ENCODE data around the gene GNAO1. TPM values are rescaled to one million over a fixed set of nuclear protein-coding genes. Genes with fewer than 3 reads are reported as not detected.

The GNAO1 gene
- total and polyA plus RNA-seq, 7 donors = 0.69 to 67.0 (median 28.8) TPM

DNA sequence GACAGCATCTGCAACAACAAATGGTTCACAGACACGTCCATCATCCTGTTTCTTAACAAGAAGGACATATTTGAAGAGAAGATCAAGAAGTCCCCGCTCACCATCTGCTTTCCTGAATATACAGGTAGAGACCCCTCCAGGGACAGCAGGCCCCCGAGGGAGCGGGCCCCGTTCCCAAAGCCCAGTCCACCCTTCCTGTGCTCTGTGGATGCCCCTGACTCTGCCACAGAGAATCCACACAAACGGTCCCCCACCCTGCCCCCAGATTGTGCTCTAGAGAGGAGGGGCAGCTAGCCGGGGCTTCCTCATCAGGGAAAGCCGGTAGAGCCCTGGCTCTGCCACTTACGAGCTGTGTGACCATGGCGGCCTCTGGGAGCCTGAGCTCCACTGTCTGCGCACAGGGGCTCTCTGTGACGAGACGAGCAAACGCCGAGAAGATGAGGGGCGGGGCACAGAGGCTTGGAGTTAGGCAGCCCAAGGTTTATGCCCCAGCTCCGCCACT, 149.6 kb downstream of the GNAO1 start:
- DNase-seq = no peak
- 62 to 80% methylated on average over 17 of the region's 17 CpGs for WGBS, 2 donors
- peaks cover 18 to 97% (median 42%) of the 10 kb centered on the region in 4 donors for H3K36me3 ChIP-seq
- H3K27ac ChIP-seq = no peak overlapping the region
- no peaks in the 10 kb centered on the region for H3K4me1 ChIP-seq
- H3K4me3 ChIP-seq = no peak overlapping the region
- H3K27me3 ChIP-seq = no peaks in the 10 kb centered on the region
- intact Hi-C loops (cut with DNase I) = no loop called here
- no peaks in the 10 kb centered on the region for H3K9me3 ChIP-seq
- no peak for TF ChIP-seq POLR2AphosphoS5 (IDR thresholded peaks at IDR 0.05)
- TF ChIP-seq CTCF (IDR thresholded peaks at IDR 0.05) = no peak
- TF ChIP-seq EP300 (IDR thresholded peaks at IDR 0.05) = no peak
- TF ChIP-seq POLR2A (IDR thresholded peaks at IDR 0.05) = no peak

GRCh38 chr16:56341656-56342399, 150.5 kb downstream of the GNAO1 start:
- Histone ChIP-seq H3K9me3 (no peaks in the 10 kb centered on the region), H3K4me1 (no peaks in the 10 kb centered on the region), H3K4me3 (no peak overlapping the region), H3K36me3 (peaks cover 12 to 97% (median 38%) of the 10 kb centered on the region in 4 donors), H3K27me3 (no peaks in the 10 kb centered on the region), H3K27ac (no peak overlapping the region)
- DNase-seq = no peak
- 76 to 77% methylated on average over 9 of the region's 9 CpGs for WGBS, 2 donors
- no peak for TF ChIP-seq POLR2A (IDR thresholded peaks at IDR 0.05)
- intact Hi-C loops (cut with DNase I) = no loop called here

- no peak for DNase-seq
- 82 to 90% methylated on average over 27 of the region's 27 CpGs for WGBS, 2 donors
- Histone ChIP-seq H3K9me3 (no peaks in the 10 kb centered on the region), H3K27me3 (no peaks in the 10 kb centered on the region), H3K4me1 (no peaks in the 10 kb centered on the region), H3K36me3 (peaks cover 12 to 86% (median 37%) of the 10 kb centered on the region in 4 donors), H3K27ac (no peak overlapping the region), H3K4me3 (no peak overlapping the region)
- TF ChIP-seq EP300 (IDR thresholded peaks at IDR 0.05) (no peak), POLR2A (IDR thresholded peaks at IDR 0.05) (no peak), CTCF (IDR thresholded peaks at IDR 0.05) (no peak), POLR2AphosphoS5 (IDR thresholded peaks at IDR 0.05) (no peak)
- intact Hi-C loops (cut with DNase I) = no loop called here
Observed at GRCh38 chr16:56343661-56344517, 152.6 kb downstream of the GNAO1 start.

DNA sequence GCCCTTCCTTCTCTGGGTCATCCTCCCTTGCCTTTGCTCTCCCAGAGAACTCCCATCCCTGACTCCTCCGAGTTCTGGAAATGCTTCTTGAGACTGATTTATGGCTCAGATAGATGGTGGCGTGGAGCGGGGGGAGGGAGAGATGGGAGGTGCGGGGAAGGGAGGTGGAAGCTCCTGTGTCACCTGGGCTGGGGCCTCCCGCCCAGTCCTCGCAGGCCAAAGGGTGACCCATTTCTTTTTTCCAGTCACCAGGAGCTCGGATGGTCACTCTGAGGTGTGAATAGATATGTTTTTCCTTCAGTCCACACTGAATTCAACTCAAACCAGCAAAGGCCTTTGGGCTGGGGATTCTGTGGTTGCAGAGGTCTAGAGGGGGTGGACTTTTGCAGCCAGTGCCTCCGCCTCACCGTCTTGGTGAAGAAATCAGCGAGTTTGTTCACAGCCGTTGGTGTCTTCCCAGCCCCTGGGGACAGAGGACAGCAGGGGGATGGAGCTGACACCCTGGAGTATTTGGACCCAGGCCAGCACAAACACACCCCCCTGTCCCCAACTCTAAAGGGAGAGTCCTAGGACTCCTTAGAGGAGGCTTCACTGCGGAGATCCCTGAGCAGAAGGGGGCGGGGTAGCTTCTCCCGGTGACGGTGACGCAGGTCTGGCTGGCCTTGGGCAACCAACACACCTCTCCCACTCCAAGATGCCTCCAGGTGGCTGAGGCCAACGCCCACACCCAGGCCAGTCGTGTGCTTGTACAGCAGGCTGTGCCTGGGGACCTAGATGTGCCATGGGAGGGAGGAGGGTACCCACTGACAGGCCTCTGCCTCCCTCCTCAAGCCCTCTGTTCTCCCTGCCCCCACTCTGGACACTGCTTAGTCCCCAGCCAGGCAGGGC, 153.5 kb downstream of the GNAO1 start:
- DNase-seq = no peak
- WGBS, 2 donors = 54 to 71% methylated on average over 18 of the region's 18 CpGs
- H3K4me1 ChIP-seq = no peaks in the 10 kb centered on the region
- intact Hi-C loops (cut with DNase I) = no loop called here
- H3K27ac ChIP-seq = no peak overlapping the region
- TF ChIP-seq POLR2A (IDR thresholded peaks at IDR 0.05) = no peak
- TF ChIP-seq CTCF (IDR thresholded peaks at IDR 0.05) = no peak
- TF ChIP-seq POLR2AphosphoS5 (IDR thresholded peaks at IDR 0.05) = no peak
- TF ChIP-seq EP300 (IDR thresholded peaks at IDR 0.05) = no peak
- peaks cover 12 to 83% (median 37%) of the 10 kb centered on the region in 4 donors for H3K36me3 ChIP-seq
- H3K4me3 ChIP-seq = no peak overlapping the region
- no peaks in the 10 kb centered on the region for H3K9me3 ChIP-seq
- no peaks in the 10 kb centered on the region for H3K27me3 ChIP-seq
